GM18499 (cell line): ENCODE measurements around the gene SNX25.

Source experiments
- ATAC-seq: cut with Tn5 transposase; IDR thresholded peaks from one replicate; pipeline ENCODE4 v1.9.1; 2021; ENCODE audit warnings: moderate number of reproducible peaks; ENCODE audit not compliant: insufficient read depth, unreplicated experiment

Gene SNX25

DNA sequence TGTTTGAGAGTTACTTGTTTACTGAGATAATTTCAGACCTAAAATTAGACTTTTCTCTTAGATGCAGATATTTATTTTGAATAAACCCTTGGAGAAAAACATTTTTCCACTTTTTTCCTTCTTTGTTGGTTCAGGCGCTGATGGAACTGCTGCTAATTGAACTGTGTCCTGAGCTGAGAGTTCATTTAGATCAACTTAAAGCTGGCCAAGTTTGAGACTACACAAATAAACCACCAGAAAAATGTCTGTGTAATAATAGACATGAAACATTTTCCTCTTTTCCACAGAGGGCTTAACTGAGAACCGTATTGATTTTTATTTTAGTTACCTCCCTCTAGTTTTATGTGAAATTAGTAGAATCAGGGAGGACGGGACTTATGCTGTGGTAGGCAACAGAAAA, 153.9 kb downstream of the SNX25 start:
- ATAC-seq: no peak

DNA sequence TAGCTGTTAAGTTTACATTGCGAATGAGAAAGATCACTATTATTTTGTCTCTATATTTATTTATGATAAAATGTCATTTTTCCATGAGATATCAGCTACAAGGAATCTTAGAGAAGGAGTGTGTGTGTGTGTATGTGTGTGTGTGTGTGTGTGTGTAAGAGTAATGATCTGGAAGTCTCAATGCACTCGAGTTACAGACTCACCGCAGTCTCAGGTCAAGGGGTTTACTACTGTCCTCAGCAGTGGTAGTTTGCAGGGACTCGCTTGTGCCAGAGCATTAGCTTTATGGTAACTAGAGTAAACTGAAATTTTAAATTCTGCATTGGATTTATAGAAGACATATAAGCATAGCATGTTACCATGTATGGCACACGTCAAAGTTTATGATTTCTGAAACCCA, 155.5 kb downstream of the SNX25 start:
- ATAC-seq: no peak

DNA sequence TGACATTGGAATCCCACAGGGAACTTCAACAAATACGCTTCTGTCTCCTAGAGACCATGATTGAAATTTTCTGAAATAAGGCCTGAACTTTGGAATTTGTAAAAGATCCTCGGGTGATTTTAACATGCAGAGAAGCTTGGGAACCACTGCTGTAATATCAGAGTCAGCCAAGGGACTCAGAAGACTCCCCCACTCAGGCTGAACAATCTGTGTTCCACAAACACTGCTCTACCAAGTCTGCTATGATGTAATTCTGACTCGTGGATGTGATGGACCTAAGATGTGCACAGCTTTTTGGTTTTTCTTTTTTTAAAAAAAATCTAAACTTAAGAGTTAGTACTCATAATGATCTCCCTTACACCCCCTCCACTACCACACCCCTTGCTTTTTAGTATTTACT, 160.3 kb downstream of the SNX25 start:
- ATAC-seq: no peak

DNA sequence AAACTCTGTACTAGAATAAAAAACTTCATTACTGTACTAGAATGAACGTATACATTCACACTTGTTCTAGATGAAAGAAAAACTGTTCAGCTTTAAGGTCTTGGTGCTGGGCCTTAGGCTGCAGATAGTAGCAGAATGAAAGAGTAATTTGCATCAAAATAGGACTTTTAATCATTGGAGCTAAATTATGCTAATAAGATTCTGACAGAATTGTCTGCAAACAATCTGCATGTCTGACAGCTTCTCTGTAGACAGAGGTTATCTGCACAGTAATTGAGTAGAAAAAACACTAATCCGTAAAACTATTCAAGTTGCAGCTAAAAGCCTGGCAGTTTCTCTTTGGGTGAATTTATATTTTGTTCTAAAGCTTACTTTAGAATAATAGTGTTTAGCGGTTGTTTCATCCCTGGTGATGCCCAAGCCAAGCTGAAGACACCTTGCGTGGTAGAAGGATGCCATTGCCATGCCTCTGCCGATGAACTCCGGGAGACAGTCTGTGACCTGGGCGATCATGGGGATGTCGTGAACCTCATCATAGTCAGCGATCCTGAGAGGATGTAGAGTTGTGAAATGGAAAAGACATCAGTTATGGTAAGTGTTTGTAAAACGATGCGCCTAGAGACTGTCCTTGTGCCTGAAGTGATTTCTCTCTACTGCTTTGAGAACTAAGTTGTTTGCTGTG, 161.0 kb downstream of the SNX25 start:
- no peak for ATAC-seq

GRCh38 chr4:185371702-185372101, 162.3 kb downstream of the SNX25 start:
- no peak for ATAC-seq

DNA sequence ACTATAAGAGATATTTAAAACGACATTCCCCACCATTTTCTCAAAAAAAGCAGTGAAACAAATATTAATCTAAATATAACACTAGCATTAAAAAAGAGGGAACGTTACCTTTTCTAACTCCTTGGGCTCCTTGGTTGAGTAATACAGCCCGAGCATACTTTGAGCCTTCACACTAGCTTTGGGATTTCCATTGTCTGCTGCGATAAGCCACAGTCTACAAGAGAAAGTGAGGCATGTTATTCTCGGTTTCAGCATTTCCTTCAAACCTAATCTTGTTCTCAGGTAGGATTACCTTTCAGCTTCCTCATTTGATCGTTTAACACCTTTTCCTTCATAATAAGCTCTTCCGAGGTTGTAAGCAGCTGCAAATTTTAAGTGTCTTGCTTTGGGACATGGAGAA, 164.6 kb downstream of the SNX25 start:
- no peak for ATAC-seq

DNA sequence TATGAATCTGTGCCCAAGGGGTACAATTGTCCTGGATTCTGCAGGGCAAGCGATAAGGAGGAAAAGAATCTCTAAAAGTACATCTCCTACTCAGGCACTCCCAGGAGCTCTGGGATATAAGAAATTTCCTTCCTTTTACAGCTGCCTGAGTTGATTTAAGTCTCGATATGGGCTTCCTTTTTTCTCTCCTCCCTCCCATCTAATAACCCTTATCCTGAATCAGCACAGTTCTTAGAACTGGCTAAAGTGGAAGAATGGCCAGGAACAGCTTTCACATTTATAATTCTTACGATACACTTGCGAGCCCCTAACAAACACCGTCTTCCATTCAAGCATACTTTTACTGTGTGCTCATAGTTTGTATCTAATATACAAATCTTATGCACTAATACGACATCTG, 165.2 kb downstream of the SNX25 start:
- no peak for ATAC-seq

DNA sequence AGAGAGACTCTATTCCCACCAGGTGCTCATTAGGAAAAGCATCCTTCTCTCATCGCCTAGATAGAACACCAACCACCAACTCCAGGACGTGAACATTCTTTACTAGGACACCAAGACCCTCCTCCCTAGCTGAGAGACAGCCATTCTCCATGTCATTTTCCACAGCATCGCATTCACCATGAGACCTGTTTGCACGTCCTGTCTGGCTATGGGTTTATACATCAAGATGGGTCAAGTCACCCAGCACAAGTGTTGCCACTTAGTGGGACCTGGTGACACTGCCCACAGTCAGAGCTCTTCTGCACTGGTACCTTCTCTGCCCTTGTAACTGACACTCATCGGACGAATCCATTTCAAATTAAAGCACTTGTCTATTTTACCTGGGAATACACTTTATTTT, 168.9 kb downstream of the SNX25 start:
- no peak for ATAC-seq

DNA sequence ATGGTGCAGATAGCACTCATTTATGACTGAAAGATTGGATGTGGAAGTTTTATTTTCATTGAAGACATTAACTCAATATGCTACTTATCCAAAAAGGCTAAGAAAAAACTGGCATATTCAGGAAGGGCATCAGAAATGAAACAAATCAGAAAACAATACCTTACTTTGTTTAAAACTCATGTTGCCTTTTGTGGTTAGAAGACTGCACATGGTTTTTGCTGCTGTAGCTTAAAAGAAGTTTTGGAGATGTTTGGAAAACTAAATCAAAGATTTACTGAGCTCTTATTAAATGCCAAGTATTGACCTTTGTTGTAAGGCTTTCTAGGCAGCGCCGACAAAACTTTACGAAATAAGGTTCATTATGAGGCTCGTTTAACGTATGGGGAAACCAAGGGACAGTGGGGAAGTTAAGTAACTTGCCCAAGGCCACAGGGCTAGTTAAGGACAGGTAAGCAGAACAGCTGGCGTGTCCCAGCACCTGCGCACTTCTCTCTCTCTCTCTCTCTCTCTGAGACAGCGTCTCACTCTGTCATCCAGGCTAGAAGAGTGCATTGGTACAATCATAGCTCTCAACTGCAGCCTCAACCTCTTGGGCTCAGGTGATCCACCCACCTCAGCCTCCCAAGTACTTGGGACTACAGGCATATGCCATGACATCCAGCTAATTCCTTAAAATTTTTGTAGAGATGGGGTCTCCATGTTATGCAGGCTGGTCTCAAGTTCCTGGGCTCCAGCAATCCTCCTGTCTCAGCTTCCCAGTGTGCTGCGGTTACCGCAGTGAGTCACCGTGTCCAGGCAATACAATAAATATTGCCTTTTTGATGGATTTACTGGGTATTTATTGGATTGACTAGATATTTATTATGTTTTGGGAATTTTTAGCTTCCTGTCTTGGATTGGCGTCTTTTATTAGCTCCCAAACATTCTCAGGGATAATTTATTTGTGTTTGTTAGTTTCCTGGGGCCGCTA, 170.2 kb downstream of the SNX25 start:
- no peak for ATAC-seq

- no peak for ATAC-seq
Observed at GRCh38 chr4:185380320-185380719, 170.9 kb downstream of the SNX25 start.

DNA sequence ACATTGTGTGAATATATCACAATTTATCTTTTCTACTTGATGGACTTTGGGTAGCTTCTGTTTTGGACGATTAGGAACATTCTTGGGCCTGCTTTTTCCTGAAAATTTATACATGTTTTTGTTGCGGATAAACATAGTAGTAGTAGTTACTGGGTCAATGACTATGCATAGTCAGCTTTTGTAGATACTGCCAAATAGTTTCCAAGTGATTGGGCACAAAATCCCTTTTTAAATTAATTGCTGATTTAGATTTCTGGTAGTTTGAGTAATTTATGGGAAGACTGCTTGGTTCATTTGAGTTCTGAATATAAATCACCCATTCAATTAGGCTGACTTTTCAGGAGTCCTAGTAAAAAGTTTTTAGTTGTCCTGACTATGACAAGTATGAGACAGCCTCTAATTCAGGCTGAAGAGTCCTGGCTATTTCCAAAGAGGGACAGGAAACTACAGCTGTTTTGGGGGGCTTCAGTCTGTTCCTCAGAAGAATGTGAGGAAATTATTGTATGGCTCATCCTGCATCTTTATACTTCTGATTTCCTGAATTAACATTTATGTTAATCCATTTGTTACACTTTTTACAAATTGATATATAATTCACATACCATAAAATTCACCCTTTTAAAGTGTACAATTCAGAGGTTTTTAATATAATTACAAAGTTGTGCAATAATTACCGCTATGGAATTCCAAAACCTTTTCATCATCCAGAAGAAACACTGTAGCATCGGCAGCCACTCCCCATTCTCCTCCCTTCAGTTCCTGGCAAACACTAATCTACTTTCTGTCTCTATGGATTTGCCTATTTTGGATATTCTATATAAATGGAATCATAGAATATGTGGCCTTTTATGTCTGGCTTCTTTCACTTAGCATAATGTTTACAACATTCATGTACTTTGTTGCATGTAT, 172.1 kb downstream of the SNX25 start:
- no peak for ATAC-seq

DNA sequence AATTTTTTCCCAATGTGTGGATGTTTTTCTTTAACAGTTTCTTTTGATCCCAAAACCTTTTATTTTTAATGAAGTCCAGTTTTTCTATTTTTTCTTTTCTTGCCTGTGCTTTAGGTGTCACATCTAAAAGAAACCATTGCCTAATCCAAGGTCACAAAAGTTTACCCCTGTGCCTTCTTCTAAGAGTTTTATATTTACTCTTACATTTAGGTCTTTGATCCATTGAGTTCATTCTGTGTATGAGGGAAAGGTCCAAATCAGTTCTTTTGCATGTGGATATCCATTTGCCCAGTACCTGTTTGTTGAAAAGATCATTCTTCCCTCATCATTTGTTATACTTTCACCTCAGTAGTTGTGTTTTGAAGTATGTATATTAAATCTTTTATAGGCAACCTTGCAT, 173.4 kb downstream of the SNX25 start:
- ATAC-seq: no peak

DNA sequence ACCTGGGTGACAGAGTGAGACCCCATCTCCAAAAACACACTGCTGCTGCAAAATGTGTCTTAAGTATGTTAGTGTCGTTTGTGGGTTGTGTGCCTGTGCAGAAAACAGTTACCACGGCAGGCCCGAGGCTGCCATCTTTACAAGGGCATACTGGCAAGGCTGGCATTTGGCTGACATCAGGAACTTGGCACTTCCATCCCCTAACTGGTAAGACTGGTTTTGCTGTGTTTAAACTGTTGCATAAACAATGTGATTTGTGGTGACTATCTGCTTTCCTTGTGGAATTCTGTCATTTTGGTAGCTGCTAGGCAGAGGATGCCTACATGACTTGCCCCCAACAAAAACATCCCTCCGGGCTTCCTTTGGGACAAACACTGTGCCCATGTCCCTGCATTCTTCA, 174.1 kb downstream of the SNX25 start:
- no peak for ATAC-seq

- no peak for ATAC-seq
Observed at GRCh38 chr4:185384061-185384460, 174.7 kb downstream of the SNX25 start.

DNA sequence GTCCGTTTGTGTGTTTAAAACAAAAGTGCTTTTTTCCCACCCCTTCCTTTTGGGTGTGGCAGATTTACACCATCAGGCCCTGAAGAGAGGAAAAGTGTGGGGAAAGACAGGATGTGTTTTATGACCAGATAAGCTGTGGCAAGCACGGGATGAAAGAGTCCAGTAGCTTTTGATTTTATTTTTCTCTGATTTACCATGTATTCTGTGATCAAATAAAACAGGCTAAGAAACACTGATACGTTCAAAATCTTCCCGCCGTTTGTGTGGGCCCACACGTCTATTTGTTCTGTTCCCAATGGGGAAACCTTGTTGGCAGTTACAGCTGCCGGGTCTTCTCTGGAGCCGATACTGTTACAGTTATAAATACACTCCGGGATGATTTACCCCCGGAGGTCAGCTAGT, 175.5 kb downstream of the SNX25 start:
- ATAC-seq: no peak

- no peak for ATAC-seq
Observed at GRCh38 chr4:185387957-185388356, 178.6 kb downstream of the SNX25 start.

DNA sequence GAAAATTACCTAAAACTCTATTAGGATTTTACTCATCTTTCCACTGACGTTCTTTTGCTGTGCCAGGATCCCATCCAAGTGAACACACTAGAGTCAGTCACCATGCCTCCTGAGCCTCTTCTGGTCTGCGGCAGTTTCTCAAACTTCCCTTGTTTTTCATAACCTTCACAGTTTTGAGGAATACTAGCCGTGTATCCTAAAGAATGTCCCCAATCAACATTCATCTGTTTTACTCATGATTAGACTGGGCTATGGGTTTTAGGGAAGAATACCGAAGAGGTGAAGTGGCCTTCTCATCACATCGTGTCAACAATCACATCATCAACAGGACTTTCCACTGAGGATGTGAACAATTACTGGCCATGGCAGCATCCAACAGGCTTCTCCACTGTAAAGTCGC, 181.5 kb downstream of the SNX25 start:
- no peak for ATAC-seq

GRCh38 chr4:185392156-185392555, 182.8 kb downstream of the SNX25 start:
- ATAC-seq: no peak

GRCh38 chr4:185394568-185395237, 185.3 kb downstream of the SNX25 start:
- ATAC-seq: no peak
